Astrocyte of the cerebellum (primary cell): ENCODE measurements around the gene ZNF451.
A peak's percentile ranks its signal among the peaks of the same experiment; 100 is the strongest.
"Not testable (repeated sequence)": the region's sequence is repeated elsewhere in the genome, so short reads cannot be mapped to it uniquely, and the experiment has no call there.

Experiments
- DNase-seq: peaks from one replicate; pipeline ENCODE4 v3.0.0-alpha.2; 2011; ENCODE audit warnings: low read depth
- H3K4me3 ChIP-seq: 2 replicates; pipeline ENCODE4 v1.5.1; 2011; ENCODE audit warnings: mild to moderate bottlenecking, low read depth, low read length, moderate library complexity
- in situ Hi-C: cut with HindIII; loops from 2 replicates; pipeline ENCODE4 v1.10.0; 2017; ENCODE audit warnings: low sequenced_read_pairs
- TF ChIP-seq, protein P1 (sequence below): IDR thresholded peaks from 2 replicates; pipeline ENCODE4 v1.5.1; 2012; ENCODE audit warnings: low read length, low read depth, moderate library complexity, mild to moderate bottlenecking; ENCODE audit errors: missing control alignments

Gene ZNF451, protein sequence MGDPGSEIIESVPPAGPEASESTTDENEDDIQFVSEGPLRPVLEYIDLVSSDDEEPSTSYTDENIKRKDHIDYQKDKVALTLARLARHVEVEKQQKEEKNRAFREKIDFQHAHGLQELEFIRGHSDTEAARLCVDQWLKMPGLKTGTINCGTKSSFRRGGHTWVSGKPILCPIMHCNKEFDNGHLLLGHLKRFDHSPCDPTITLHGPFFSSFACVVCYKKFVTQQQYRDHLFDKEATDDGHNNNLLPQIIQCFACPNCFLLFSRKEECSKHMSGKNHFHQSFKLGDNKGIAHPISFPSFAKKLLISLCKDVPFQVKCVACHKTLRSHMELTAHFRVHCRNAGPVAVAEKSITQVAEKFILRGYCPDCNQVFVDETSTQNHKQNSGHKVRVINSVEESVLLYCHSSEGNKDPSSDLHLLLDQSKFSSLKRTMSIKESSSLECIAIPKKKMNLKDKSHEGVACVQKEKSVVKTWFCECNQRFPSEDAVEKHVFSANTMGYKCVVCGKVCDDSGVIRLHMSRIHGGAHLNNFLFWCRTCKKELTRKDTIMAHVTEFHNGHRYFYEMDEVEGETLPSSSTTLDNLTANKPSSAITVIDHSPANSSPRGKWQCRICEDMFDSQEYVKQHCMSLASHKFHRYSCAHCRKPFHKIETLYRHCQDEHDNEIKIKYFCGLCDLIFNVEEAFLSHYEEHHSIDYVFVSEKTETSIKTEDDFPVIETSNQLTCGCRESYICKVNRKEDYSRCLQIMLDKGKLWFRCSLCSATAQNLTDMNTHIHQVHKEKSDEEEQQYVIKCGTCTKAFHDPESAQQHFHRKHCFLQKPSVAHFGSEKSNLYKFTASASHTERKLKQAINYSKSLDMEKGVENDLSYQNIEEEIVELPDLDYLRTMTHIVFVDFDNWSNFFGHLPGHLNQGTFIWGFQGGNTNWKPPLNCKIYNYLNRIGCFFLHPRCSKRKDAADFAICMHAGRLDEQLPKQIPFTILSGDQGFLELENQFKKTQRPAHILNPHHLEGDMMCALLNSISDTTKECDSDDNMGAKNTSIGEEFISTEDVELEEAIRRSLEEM

DNA sequence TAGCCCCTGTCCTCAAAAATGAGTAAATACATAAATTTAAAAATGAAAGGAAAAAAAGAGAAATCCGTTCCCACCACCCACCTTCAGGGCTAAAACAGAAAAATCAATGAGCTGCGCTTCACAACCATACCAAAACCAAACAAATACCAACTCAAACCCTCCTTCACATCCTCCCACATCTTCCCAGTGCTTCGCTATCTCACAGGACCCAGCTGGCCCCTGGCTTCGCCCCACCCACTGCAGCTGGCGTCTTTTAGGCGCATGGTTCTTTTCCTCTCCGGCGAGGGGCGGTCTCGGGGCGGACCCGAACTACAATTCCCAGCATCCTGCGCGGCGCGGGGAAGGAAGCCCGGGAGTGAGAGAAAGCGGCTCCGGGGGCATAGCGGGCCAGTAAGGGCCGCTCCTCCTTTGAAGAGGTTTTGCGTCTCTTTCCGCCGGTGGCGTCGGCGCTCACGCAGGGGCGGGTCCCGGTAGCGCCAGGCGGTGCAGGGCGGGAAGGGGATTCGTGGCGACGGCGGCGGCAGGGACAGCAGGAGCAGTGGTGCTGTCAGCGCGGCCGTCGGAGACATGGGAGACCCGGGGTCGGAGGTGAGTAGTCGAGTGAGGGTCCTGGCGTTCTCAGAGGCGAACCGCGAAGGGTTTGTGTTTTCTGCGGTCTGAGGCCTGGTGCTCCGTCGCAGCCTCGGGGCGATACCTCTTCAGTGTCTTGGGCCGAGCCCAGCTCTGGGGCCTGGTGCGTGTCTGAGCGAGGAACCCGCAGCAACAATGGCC, at the start of gene ZNF451:
Gene ZNF451, plus strand, starts transcription at position 502 of the 771 bp plus-strand sequence. Its CDS starts 66 bp downstream, at position 568.
- DNase-seq: peak; percentile 86
- in situ Hi-C loops: no loop called here
- H3K4me3 ChIP-seq: peak within 1 kb of the TSS; percentile 63
- TF ChIP-seq, protein P1, sequence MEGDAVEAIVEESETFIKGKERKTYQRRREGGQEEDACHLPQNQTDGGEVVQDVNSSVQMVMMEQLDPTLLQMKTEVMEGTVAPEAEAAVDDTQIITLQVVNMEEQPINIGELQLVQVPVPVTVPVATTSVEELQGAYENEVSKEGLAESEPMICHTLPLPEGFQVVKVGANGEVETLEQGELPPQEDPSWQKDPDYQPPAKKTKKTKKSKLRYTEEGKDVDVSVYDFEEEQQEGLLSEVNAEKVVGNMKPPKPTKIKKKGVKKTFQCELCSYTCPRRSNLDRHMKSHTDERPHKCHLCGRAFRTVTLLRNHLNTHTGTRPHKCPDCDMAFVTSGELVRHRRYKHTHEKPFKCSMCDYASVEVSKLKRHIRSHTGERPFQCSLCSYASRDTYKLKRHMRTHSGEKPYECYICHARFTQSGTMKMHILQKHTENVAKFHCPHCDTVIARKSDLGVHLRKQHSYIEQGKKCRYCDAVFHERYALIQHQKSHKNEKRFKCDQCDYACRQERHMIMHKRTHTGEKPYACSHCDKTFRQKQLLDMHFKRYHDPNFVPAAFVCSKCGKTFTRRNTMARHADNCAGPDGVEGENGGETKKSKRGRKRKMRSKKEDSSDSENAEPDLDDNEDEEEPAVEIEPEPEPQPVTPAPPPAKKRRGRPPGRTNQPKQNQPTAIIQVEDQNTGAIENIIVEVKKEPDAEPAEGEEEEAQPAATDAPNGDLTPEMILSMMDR: no peak

DNA sequence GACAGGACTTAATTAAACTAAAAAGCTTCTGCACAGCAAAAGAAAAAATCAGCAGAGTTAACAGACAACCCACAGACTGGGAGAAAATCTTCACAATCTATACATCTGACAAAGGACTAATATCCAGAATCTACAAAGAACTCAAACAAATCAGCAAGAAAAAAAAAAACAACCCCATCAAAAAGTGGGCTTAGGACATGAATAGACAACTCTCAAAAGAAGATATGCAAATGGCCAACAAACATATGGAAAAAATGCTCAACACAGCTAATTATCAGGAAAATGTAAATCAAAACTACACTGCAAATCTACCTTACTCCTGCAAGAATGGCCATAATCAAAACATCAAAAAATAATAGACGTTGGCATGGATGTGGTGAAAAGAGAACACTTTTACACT, 45.9 kb upstream of the ZNF451 start:
- DNase-seq, H3K4me3 ChIP-seq, in situ Hi-C loops: not testable (repeated sequence)

DNA sequence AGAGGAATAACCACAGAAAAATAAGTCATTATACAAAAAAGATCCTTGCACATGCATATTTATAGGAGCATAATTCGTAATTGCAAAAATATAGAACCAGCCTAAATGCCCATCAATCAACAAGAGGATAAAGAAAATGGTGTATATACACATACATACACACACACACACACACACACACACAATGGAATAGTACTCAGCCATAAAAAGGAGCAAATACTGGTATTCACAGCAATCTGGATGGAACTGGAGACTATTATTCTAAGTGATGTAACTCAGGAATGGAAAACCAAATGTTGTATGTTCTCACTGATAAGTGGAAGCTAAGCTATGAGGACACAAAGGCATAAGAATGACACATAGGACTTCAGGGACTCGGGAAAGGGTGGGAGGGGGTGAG, 45.4 kb upstream of the ZNF451 start:
- TF ChIP-seq, protein P1: no peak
- in situ Hi-C loops: no loop called here
- DNase-seq: no peak
- H3K4me3 ChIP-seq: no peak overlapping the region

DNA sequence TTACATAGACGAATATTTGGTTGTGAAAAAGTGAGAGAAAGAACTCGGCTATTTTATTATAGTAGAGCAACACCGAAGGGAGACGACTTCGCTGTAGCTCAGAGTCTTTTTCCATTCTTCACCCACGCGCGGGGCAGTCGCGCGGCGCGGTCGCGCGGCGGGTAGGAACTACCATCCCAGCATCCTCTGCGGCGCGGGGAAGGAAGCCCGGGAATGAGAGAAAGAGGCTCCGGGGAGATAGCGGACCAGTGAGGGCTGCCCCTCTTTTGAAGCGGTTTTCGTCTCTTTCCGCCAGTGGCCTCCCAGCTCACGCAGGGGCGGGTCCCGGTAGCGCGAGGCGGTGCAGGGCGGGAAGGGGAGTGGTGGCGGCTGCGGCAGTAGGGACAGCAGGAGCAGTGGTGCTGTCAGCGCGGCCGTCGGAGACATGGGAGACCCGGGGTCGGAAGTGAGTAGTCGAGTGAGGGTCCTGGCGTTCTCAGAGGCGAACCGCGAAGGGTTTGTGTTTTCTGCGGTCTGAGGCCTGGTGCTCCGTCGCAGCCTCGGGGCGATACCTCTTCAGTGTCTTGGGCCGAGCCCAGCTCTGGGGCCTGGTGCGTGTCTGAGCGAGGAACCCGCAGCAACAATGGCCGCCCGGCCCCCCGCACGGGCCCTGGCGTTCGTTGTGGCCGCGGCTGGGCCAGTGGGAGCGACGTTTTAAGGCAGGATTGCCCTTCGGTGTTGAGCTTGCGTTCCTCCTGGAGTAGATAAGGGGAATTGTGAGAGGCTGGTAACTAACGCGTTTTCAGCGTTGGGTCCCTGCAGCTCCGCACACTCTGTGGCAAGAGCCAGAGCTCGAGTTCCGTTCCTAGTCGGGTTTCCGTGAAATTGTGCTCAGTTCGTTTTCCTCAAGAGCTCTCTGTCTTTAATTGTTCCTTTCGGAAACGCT, 43.4 kb upstream of the ZNF451 start, which contains the start of gene KIAA1586:
Gene KIAA1586, plus strand, starts transcription at position 362 of the 925 bp plus-strand sequence. Its CDS starts 63 bp downstream, at position 425.
- peak within 1 kb of the TSS; percentile 59 for H3K4me3 ChIP-seq
- peak; percentile 62 for DNase-seq
- in situ Hi-C loops: not testable (repeated sequence)

DNA sequence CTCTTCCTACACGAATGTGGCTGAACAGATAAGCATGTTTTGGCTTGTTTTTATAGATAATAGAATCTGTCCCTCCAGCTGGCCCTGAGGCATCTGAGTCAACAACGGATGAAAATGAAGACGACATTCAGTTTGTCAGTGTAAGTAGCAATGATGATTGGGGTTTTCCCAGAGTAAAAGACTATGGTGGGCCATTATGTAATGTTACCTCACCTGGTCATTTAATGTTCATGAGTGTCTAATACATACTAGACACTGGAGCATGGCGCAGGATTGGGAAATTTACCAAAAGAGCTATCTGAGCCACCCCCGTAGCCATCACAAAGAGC, 42.8 kb upstream of the ZNF451 start:
- in situ Hi-C loops, DNase-seq: not testable (repeated sequence)

DNA sequence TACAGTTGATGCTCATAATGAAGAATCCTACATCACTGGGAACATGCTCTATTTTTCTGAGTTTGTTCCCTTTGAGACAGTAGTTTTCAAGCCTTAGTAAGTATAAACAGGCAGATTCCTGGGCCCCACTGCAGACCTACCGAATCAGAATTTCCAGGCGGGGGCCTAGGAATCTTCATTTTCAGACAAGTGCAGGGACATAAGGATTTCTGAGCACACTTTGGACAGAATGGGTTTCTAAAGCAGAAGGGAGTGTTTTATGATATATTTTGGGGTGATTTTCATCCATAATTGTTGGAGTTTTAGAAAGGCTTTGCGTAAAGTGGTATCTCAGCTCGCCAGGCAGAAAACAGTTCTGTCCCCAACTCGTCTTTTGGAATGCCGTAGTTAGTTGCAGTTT, 42.1 kb upstream of the ZNF451 start:
- in situ Hi-C loops, DNase-seq: not testable (repeated sequence)
- peak overlapping the region; percentile 33 for H3K4me3 ChIP-seq

More for the DNA sequence above, 42.8 kb upstream of the ZNF451 start:
- not testable (repeated sequence) for H3K4me3 ChIP-seq

DNA sequence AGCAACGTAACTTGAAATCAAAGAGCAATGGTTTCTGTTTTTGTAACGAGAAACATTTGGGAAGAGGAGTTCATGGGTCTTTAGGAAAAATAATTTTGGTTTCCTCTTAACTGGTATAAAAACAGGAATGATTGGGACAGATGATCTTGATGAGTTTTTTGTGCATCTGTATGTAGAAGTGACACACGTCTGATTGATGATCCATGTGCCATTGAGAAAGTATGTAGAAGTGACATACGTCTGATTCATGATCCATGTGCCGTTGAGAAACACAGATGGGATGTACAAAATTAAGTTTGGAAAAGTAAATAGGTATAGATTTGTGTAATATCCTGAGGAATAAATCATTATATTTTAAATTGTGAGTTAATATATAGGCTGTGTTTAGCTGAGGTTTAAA, 41.4 kb upstream of the ZNF451 start:
- DNase-seq: no peak
- in situ Hi-C loops: no loop called here
- peak overlapping the region; percentile 33 for H3K4me3 ChIP-seq
- TF ChIP-seq, protein P1: no peak

DNA sequence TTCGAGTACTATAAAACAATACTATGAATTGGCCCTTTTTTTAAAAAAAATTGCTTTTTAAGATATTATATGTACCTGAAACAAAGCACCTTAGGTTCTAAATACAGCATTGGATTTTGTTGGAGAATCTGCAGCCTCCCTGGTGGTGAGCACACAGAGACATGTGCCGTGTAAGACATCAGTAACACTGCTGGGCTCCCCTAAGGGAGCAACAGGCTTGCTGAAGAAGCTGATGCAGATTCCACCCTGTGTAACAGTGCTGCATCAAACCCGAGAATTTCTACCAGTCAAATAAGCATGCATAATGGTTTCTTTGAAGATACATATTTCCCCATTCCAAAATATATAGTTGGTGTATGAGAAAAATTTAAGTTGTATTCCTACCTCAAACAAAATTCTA, 26.1 kb upstream of the ZNF451 start:
- no peak for DNase-seq
- in situ Hi-C loops: no loop called here

More for the DNA sequence above, 26.1 kb upstream of the ZNF451 start:
- no peak overlapping the region for H3K4me3 ChIP-seq
- TF ChIP-seq, protein P1: no peak
